GM13977 (cell line): ENCODE measurements around the gene FBRSL1.

Experiments
- DNase-seq: peaks from one replicate; pipeline ENCODE4 v3.0.0; 2012; ENCODE audit warnings: low spot score
- in situ Hi-C: fragments of 300-500 bp; cut with MboI; formaldehyde crosslinking; loops from one replicate; pipeline ENCODE4 v1.12.0; 2022; ENCODE audit warnings: low sequenced_read_pairs, low pct_unique_long_range_greater_than_20kb, mixed read lengths, inconsistent platforms; ENCODE audit not compliant: unreplicated experiment
- TF ChIP-seq, protein P1 (sequence below): IDR thresholded peaks from 2 replicates; pipeline ENCODE4 v1.5.1; 2012; ENCODE audit warnings: mild to moderate bottlenecking, control low read depth; ENCODE audit not compliant: insufficient read depth; ENCODE audit errors: extremely low read depth, missing control alignments

The FBRSL1 gene

DNA sequence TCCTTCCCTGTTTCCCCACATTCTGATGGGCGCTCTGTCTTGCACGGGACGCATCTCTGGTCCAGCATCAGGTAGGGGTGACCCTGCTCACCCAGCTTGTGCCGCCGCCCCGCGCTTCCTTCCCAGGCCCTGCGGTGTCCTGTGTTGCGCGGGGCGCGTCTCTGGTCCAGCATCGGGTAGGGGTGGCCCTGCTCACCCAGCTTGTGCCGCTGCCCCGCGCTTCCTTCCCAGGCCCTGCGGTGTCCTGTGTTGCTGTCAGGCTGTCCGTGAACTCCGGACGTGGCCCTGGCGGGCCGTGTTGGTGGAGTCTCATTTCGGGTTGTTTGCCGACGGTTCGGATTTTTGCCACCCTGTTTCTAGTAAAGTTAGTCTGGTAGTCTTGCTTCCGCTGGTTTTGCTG lies 6.8 kb downstream of the FBRSL1 start:
- TF ChIP-seq, protein P1, sequence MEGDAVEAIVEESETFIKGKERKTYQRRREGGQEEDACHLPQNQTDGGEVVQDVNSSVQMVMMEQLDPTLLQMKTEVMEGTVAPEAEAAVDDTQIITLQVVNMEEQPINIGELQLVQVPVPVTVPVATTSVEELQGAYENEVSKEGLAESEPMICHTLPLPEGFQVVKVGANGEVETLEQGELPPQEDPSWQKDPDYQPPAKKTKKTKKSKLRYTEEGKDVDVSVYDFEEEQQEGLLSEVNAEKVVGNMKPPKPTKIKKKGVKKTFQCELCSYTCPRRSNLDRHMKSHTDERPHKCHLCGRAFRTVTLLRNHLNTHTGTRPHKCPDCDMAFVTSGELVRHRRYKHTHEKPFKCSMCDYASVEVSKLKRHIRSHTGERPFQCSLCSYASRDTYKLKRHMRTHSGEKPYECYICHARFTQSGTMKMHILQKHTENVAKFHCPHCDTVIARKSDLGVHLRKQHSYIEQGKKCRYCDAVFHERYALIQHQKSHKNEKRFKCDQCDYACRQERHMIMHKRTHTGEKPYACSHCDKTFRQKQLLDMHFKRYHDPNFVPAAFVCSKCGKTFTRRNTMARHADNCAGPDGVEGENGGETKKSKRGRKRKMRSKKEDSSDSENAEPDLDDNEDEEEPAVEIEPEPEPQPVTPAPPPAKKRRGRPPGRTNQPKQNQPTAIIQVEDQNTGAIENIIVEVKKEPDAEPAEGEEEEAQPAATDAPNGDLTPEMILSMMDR = no peak
- in situ Hi-C loops = no loop called here
- DNase-seq = no peak

GRCh38 chr12:132497514-132498405 lies 7.8 kb downstream of the FBRSL1 start:
- in situ Hi-C loops = no loop called here
- DNase-seq = no peak
- TF ChIP-seq, protein P1 = no peak

- TF ChIP-seq, protein P1 = no peak
- in situ Hi-C loops = no loop called here
- no peak for DNase-seq
Measured at GRCh38 chr12:132498931-132499330, 9.0 kb downstream of the FBRSL1 start.

- TF ChIP-seq, protein P1 = no peak
- in situ Hi-C loops = no loop called here
- DNase-seq = no peak
Measured at GRCh38 chr12:132500142-132500855, 10.3 kb downstream of the FBRSL1 start.

DNA sequence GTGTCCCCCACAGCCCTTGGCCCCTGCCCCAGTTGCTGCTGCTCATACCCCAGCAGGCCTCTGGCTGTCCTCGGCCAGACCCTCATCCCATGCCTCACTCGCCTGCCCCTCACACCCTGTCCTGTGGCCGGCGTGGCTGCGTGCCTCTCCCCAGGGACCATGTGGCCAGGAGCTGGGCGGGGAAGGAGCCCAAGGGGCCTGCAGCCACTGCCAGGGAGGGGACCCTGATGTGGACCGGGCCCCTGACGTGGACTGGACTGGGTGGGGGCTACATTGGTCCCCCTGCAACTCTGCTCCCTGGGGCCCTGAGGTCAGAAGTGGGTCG lies 10.9 kb downstream of the FBRSL1 start:
- in situ Hi-C loops = no loop called here
- TF ChIP-seq, protein P1 = no peak
- DNase-seq = no peak

GRCh38 chr12:132501204-132501940 lies 11.4 kb downstream of the FBRSL1 start:
- TF ChIP-seq, protein P1 = no peak
- DNase-seq = no peak

More at GRCh38 chr12:132501204-132501940, 11.4 kb downstream of the FBRSL1 start:
- in situ Hi-C loops = no loop called here
